ENCODE results near the gene ALK. TPM values are rescaled to one million over a fixed set of nuclear protein-coding genes. Genes with fewer than 3 reads are reported as not detected.
A peak's percentile ranks its signal among the peaks of the same experiment; 100 is the strongest.

The ALK gene
- total RNA-seq, 2 donors from 2014 or later = under 0.01 to 0.26 TPM

- H3K4me1 ChIP-seq = peaks cover 62% of the 10 kb centered on the region
- no peak overlapping the region for H3K4me3 ChIP-seq
- H3K27ac ChIP-seq = peak overlapping the region in 2 of 4 donors; percentile 21 to 67
- H3K27me3 ChIP-seq = no peaks in the 10 kb centered on the region
- TF ChIP-seq POLR2A (IDR thresholded peaks at IDR 0.05) = no peak
- TF ChIP-seq CTCF (IDR thresholded peaks at IDR 0.05) = no peak
- H3K36me3 ChIP-seq (replicated peaks in 1 of 2; ENCODE audit: insufficient read depth in 1 of 2, low read depth in 2 of 2) = no peaks in the 10 kb centered on the region
- no peaks in the 10 kb centered on the region for H3K9me3 ChIP-seq
- ATAC-seq (no peak), DNase-seq (no peak)
- WGBS, 2 donors = 49 to 55% methylated on average over 3 of the region's 3 CpGs
- intact Hi-C loops (cut with DNase I) = no loop called here
Observed at GRCh38 chr2:29368659-29369040, 552.7 kb downstream of the ALK start.

DNA sequence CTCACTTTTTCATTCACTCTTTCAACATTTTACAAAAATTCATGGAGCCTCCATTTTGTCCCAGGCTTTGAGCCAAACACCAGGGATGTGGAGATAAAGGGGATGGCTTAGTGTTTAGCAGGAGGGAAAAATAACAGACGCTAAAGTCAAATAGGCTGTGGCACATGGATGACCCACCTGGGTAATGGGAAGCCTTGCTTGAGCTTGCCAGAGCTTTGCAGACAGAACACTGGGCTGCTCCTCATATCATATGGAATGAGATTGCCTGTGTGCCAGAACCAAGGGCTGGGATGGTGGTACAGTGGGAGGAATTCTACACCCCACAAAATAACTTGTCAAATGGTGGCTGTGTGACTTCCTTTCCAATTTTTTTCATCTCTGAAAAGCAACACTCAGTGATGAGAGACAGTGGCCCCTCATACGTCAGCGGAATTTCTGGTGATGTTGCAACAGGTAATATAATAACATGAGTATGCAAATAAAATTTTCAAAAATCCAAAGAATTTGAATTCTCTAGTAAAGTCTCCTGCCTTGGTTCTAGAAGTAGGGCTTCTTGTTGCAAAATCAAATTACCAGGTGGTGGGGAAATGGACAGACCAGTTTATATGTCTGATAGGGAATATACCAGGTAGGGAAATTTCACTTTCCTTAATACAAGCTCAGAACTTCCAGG, 553.3 kb downstream of the ALK start:
- intact Hi-C loops (cut with DNase I) = no loop called here
- H3K9me3 ChIP-seq = no peaks in the 10 kb centered on the region
- 67 to 68% methylated on average over 3 of the region's 3 CpGs for WGBS, 2 donors
- H3K27ac ChIP-seq = no peak overlapping the region
- DNase-seq (peak in 3 of 4 donors; percentile 17 to 22 (median 20)), ATAC-seq (no peak)
- H3K4me3 ChIP-seq = no peak overlapping the region
- no peaks in the 10 kb centered on the region for H3K27me3 ChIP-seq
- H3K4me1 ChIP-seq = peaks cover 58% of the 10 kb centered on the region
- TF ChIP-seq POLR2A (IDR thresholded peaks at IDR 0.05) = no peak
- TF ChIP-seq CTCF (IDR thresholded peaks at IDR 0.05) = no peak
- no peaks in the 10 kb centered on the region for H3K36me3 ChIP-seq (replicated peaks in 1 of 2; ENCODE audit: insufficient read depth in 1 of 2, low read depth in 2 of 2)

DNA sequence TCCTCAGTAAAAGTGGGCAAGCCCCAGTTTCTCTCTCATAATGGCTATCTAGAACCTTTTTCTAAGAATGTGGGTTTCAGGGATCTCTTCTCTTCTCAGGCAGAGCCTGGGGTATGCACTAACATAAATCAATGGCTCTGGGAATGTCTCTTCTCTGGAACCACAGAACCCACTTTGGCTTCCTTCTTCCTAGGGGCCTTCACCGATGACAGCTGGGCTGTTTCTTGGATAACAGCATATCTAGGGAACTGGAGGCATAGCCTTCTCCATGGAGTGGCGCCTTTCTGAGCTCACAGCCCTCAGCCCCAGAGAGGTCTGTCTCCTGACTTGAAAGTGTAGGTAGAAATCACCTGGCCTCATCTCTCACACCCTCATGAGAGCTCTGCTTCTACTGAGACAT, 558.3 kb downstream of the ALK start:
- ATAC-seq = no peak
- 79 to 87% methylated on average over 2 of the region's 2 CpGs for WGBS, 2 donors

GRCh38 chr2:29361231-29361630, 560.2 kb downstream of the ALK start:
- Histone ChIP-seq H3K4me3 (no peak overlapping the region), H3K4me1 (no peaks in the 10 kb centered on the region), H3K27ac (no peak overlapping the region), H3K9me3 (no peaks in the 10 kb centered on the region), H3K27me3 (no peaks in the 10 kb centered on the region), H3K36me3 (replicated peaks in 1 of 2; ENCODE audit: insufficient read depth in 1 of 2, low read depth in 2 of 2) (no peaks in the 10 kb centered on the region)
- intact Hi-C loops (cut with DNase I) = no loop called here
- DNase-seq = no peak
- TF ChIP-seq CTCF (IDR thresholded peaks at IDR 0.05) (no peak), POLR2A (IDR thresholded peaks at IDR 0.05) (no peak)
- WGBS, 2 donors = 85 to 90% methylated on average over 6 of the region's 6 CpGs
- no peak for ATAC-seq

More for the DNA sequence above, 558.3 kb downstream of the ALK start:
- Histone ChIP-seq H3K4me3 (no peak overlapping the region), H3K36me3 (replicated peaks in 1 of 2; ENCODE audit: insufficient read depth in 1 of 2, low read depth in 2 of 2) (no peaks in the 10 kb centered on the region), H3K9me3 (no peaks in the 10 kb centered on the region), H3K4me1 (peaks cover 9% of the 10 kb centered on the region), H3K27ac (no peak overlapping the region), H3K27me3 (no peaks in the 10 kb centered on the region)
- TF ChIP-seq CTCF (IDR thresholded peaks at IDR 0.05) (no peak), POLR2A (IDR thresholded peaks at IDR 0.05) (no peak)
- DNase-seq = no peak
- intact Hi-C loops (cut with DNase I) = no loop called here
